ENCODE data around the gene SLC25A30.

The SLC25A30 gene, protein sequence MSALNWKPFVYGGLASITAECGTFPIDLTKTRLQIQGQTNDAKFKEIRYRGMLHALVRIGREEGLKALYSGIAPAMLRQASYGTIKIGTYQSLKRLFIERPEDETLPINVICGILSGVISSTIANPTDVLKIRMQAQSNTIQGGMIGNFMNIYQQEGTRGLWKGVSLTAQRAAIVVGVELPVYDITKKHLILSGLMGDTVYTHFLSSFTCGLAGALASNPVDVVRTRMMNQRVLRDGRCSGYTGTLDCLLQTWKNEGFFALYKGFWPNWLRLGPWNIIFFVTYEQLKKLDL

DNA sequence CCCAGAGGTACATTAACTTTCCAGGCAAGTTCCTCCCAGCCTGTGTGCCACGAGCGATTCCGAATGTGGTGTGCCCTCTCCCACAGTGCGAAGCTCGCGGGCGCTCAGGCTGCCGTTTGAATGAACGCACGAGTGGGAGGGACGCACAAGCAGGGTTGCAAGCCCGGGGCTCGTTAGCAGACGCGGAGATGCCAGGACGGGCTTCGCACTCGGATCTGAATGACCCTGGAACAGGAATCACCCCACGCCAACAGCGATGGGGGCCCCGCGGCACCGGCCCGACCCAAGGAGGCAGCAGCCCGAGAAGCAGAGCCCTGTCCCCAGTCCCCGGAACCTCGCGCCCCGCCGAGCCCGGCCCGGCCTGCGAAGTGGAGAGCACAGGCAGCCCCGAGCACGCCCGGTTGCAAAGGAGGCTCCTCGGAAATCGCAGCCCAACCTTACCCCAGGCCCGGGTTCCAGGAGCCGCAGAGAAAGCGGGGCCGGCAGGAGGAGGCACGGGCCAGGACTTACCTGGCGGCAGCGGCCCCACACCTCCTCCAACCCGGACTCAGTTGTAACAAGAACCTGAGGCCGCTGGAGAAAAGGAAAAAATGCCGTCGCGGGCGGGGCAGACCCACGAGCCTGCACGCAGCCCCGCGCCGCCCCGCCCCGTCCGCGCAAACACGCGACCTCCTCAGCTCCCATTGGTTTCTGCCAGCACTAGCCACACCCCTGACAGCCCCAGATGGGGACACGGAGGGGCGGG lies at the start of gene SLC25A30:
SLC25A30 (minus strand) TSS at position 584 of the 745 bp plus-strand sequence. CDS start 6,948 bp downstream, outside the sequence.
- peak; percentile 96 for DNase-seq

GRCh38 chr13:45466359-45466758 lies 48.2 kb upstream of the SLC25A30 start:
- no peak for DNase-seq

GRCh38 chr13:45464687-45465453 lies 46.7 kb upstream of the SLC25A30 start, which contains the start of gene COG3:
TSS of gene COG3 (plus strand) at chr13:45464939. CDS start at chr13:45465037, 98 bp downstream.
- peak; percentile 99 for DNase-seq

GRCh38 chr13:45464141-45464686 lies 46.0 kb upstream of the SLC25A30 start:
- no peak for DNase-seq

DNA sequence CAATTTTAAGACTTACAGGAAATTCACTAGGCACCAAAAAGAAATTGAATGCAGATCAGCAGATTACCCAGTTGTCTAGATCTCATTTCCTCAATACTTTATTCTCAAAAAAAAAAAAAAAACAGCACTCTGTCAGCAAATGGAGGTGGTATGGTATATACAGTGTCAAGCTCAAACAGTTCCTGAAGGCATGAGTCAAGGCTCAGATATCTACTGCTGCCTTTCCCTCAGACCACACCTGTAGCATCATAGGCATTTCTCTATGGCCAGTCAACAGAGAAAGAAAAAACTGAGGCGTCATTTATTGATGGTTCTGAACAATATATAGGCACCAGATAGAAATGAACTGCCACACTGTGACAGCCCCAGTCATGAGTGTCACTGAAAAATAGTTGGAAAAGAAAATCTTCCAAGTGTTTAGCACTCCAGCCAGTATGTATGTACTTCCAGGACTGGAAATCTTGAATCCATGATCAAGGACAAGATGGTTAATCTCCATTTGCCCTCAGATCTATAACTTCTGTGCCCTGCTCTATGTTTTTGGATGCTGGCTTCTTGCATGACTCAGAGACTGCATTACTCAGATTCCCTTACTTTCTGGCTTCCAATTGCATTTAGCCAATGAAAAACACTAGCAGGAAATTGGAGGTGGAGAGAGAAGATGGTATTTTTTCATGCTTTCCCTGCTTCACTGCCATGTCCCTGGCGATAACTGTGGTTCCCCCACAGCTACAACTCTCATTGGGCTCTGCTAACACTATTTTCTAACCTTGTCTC lies 38.2 kb upstream of the SLC25A30 start:
- DNase-seq, result no peak

GRCh38 chr13:45454204-45454603 lies 36.0 kb upstream of the SLC25A30 start:
- DNase-seq, result no peak

GRCh38 chr13:45451282-45451681 lies 33.1 kb upstream of the SLC25A30 start:
- DNase-seq, result no peak

DNA sequence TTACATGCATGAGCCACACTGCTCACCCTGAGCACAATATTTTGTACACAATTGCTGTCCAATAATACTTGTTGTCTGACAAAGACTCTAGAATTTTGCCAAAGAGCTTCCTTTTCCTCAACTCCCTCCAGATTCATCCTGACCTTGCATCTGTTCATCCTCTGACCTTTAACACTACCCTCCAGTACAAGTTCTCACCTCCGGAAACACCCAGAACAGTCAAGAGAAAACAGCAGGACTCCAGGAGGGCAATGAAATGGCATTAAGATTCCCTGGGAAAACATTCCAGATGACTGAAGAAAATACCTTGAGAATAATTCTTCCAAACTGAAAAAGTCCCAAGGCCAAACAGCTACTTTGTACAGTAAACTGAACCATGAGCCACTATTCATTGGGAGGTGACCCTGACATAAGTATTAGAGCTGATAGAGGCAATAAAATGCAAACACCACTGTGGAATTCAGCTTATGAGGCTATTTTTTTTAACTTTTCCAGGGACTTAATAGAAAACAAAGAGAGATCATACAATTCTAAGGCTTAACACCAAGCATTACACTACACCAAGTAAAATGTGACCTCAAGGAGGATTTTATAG lies 30.9 kb upstream of the SLC25A30 start:
- DNase-seq, result no peak

- DNase-seq, result no peak
Measured at GRCh38 chr13:45447050-45447661, 29.0 kb upstream of the SLC25A30 start.

DNA sequence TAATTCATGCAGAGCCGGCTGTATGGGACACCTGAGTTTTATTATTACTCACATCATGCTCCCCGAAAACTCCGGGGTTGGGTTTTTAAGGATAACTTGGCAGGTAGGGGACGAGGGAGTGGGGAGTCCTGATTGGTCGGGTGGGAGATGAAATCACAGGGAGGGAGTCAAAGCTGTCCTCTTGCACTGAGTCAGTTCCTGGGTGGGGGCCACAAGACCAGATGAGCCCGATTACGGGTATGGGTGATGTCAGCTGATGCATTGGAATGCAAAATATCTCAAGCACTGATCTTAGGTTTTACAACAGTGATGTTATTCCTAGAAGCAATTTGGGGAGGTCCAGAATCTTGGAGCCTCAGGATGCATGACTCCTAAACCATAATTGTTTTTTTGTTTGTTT lies 28.0 kb upstream of the SLC25A30 start:
- no peak for DNase-seq

GRCh38 chr13:45445053-45445452 lies 26.9 kb upstream of the SLC25A30 start:
- DNase-seq, result no peak

DNA sequence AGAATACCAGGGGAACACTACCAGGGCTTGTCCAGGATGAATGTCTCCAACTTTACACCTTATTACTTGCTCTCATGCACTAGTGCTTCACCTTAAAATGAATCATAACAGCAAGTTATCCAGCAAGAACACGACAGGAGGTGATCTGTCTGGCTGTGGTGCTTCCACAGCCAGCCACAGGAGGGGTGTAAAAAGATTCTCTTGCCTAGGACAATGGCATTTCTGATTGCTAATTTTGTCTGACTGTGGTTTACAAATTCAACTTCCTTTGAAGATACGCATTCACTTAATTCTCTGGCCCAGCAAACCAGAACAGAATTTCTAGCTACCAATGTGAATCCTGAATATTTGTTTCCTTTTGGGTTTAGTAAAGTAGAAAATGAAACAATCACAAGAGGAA lies 23.5 kb upstream of the SLC25A30 start:
- no peak for DNase-seq

- DNase-seq, result no peak
Measured at GRCh38 chr13:45439781-45440462, 21.7 kb upstream of the SLC25A30 start.

DNA sequence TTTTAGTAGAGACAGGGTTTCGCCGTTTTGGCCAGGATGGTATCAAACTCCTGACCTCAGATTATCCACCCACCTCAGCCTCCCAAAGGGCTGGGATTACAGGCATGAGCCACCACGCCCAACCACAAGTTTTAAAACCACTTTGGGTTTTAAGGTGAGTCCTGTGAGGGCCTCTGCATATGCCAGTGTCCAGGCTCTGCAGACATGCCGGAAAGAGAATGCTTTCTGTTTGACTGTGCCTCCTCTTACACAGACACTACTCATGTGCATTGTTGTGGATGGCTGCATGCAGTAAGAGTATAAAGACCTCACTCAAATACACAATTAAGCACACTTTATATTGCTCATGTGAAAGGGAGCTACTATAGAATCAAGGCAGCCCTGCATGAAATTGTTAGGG lies 20.8 kb upstream of the SLC25A30 start:
- no peak for DNase-seq

DNA sequence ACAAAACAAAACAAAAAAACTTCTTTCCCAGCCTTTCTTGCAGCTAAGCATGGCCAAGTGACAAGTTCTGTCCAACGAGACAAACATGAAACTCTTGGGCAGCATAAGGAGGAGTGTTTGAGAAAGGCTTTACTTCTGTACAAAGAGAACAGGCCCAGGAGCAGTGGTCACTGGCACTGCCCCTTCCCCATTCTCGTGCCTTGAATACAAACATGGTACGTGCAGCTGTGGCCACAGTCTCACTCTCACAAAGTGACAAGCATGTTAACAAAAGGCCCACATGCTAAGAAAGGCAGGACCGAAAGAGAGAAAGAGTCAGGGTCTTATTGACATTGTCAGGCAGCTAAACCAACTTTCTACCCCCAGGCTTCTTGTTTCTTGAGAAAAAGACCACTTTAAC lies 19.8 kb upstream of the SLC25A30 start:
- DNase-seq, result no peak

DNA sequence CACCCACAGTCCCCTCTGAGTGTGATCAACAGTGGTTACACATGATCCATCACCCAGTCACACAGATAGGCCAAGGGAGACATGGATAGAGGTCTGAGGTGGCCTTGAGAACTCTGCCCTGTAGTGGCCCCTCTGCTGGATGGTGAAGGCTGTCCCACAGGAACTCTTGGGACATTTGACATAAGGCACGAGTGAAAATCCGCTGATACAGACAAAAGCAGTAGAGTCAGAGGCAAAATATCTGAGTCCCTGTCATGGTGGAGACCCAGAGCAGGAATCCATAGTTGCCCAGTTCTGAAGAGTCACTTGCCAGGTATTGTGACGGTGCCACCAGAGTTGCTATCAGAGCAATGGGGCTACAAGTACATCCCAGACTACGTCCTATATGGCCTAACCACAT lies 18.8 kb upstream of the SLC25A30 start:
- no peak for DNase-seq

- no peak for DNase-seq
Measured at GRCh38 chr13:45436332-45436731, 18.2 kb upstream of the SLC25A30 start.

- DNase-seq, result peak; percentile 91
Measured at GRCh38 chr13:45434556-45435371, 16.6 kb upstream of the SLC25A30 start.

DNA sequence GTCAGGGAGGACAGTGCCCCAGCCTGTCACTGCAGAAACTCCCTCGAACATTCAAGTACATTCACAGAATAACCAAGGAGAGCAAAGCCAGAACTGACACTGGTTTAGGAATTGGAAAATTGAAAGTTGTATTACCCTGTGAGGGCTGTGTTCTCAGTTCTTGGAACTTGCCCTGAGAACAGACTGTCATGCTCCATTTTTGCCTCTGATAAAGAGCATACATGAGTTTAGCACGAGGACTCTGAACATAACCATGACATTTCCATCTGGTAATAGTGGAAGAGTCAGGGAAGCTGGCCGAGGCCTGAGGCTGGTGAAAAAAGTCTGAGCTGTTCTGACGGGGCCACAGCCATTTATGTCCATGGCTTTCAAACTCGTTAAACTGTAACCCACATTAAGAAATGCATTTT lies 15.2 kb upstream of the SLC25A30 start:
- no peak for DNase-seq
